GM18951 (cell line): ENCODE data around the gene ASCL3.
"Not testable (repeated sequence)": the region's sequence is repeated elsewhere in the genome, so short reads cannot be mapped to it uniquely, and the experiment has no call there.

Experiments
- POLR2A ChIP-seq: IDR thresholded peaks from 4 replicates; pipeline ENCODE4 v1.6.1; 2011; ENCODE audit warnings: mild to moderate bottlenecking; ENCODE audit not compliant: insufficient read length, insufficient read depth; ENCODE audit errors: extremely low read depth
- in situ Hi-C: fragments of 300-500 bp; cut with MboI; formaldehyde crosslinking; loops from one replicate; pipeline ENCODE4 v1.12.0; 2022; ENCODE audit warnings: low sequenced_read_pairs, mixed read lengths, inconsistent platforms; ENCODE audit not compliant: unreplicated experiment

ASCL3 gene

GRCh38 chr11:8963569-8964323 is 20.9 kb upstream of the ASCL3 start:
- in situ Hi-C loops: no loop called here
- no peak for TF ChIP-seq POLR2A

- in situ Hi-C loops: no loop called here
- TF ChIP-seq POLR2A: no peak
Observed at GRCh38 chr11:8962841-8963240, 20.0 kb upstream of the ASCL3 start.

- in situ Hi-C loops: no loop called here
- no peak for TF ChIP-seq POLR2A
Observed at GRCh38 chr11:8961401-8961800, 18.6 kb upstream of the ASCL3 start.

GRCh38 chr11:8959546-8960166 is 16.8 kb upstream of the ASCL3 start:
- TF ChIP-seq POLR2A: no peak
- in situ Hi-C loops: no loop called here

- in situ Hi-C loops: no loop called here
- no peak for TF ChIP-seq POLR2A
Observed at GRCh38 chr11:8956860-8957259, 14.0 kb upstream of the ASCL3 start.

- in situ Hi-C loops: no loop called here
- no peak for TF ChIP-seq POLR2A
Observed at GRCh38 chr11:8948886-8949285, 6.1 kb upstream of the ASCL3 start.

GRCh38 chr11:8947230-8947943 is 4.6 kb upstream of the ASCL3 start:
- in situ Hi-C loops: no loop called here
- no peak for TF ChIP-seq POLR2A

GRCh38 chr11:8941341-8942103 is 1.3 kb downstream of the ASCL3 start:
- in situ Hi-C loops: no loop called here

GRCh38 chr11:8937659-8938058 is 5.2 kb downstream of the ASCL3 start:
- no peak for TF ChIP-seq POLR2A
- in situ Hi-C loops: no loop called here

More at GRCh38 chr11:8941341-8942103, 1.3 kb downstream of the ASCL3 start:
- no peak for TF ChIP-seq POLR2A

- in situ Hi-C loops: no loop called here
- no peak for TF ChIP-seq POLR2A
Observed at GRCh38 chr11:8937159-8937558, 5.7 kb downstream of the ASCL3 start.

- in situ Hi-C loops: not testable (repeated sequence)
Observed at GRCh38 chr11:8935789-8936188, 7.0 kb downstream of the ASCL3 start.

GRCh38 chr11:8934742-8935488 is 7.9 kb downstream of the ASCL3 start:
- TF ChIP-seq POLR2A: no peak
- in situ Hi-C loops: no loop called here
